Activated CD4-positive, alpha-beta T cell treated with anti-CD3 and anti-CD28 coated beads for 24 hours (primary cell): ENCODE data around the gene ZNF281.
"Not testable (repeated sequence)": the region's sequence is repeated elsewhere in the genome, so short reads cannot be mapped to it uniquely, and the experiment has no call there.

Experiments used
- DNase-seq, 2 donors: peaks; one replicate each; pipeline ENCODE4 v3.0.0-alpha.2; 2020; ENCODE audit warnings: low read depth in 2 of 2

Gene ZNF281, protein sequence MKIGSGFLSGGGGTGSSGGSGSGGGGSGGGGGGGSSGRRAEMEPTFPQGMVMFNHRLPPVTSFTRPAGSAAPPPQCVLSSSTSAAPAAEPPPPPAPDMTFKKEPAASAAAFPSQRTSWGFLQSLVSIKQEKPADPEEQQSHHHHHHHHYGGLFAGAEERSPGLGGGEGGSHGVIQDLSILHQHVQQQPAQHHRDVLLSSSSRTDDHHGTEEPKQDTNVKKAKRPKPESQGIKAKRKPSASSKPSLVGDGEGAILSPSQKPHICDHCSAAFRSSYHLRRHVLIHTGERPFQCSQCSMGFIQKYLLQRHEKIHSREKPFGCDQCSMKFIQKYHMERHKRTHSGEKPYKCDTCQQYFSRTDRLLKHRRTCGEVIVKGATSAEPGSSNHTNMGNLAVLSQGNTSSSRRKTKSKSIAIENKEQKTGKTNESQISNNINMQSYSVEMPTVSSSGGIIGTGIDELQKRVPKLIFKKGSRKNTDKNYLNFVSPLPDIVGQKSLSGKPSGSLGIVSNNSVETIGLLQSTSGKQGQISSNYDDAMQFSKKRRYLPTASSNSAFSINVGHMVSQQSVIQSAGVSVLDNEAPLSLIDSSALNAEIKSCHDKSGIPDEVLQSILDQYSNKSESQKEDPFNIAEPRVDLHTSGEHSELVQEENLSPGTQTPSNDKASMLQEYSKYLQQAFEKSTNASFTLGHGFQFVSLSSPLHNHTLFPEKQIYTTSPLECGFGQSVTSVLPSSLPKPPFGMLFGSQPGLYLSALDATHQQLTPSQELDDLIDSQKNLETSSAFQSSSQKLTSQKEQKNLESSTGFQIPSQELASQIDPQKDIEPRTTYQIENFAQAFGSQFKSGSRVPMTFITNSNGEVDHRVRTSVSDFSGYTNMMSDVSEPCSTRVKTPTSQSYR

DNA sequence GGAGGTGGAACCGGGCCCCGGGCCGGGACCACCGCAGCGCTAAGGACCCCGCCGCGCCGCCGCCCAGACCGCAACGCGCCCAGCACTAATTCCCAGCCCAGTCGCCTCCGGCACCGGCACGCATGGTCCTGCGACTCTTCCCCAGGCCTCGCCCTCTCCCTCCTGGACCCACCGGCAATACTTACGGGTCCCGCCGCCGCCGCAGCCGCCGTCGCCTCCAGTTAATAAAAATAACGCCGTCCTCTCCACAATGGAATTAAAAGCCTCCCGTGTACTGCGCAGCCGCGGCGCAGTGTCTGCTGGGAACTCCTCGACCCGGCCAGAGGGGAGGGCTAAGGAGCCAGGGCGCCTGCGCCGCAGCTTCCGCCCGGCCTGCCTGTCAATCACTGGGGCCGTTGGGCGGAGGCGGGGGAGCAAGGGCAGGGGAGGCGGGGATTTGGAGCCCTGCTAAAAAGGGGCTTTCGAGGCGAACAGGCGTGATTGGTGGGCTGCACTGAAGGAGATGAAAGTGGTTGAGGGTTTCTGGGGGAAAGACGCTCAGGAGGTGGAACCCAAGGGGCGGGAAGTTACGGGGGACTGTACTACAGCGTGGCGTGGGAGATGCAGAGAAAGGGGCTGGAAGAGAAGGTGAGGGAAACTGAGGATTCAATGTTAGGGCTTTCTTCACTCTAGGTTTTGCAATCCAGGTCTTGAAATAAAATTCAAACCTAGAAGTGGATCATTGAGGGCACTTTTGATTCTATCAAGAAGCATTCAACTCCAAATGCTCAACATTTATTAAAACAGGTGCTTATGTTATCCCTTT is at the start of gene ZNF281:
Gene ZNF281 (minus strand): TSS at position 276 of the 805 bp plus-strand sequence. CDS start 331 bp downstream, outside the sequence.
- peak; percentile 87 to 89 for DNase-seq

DNA sequence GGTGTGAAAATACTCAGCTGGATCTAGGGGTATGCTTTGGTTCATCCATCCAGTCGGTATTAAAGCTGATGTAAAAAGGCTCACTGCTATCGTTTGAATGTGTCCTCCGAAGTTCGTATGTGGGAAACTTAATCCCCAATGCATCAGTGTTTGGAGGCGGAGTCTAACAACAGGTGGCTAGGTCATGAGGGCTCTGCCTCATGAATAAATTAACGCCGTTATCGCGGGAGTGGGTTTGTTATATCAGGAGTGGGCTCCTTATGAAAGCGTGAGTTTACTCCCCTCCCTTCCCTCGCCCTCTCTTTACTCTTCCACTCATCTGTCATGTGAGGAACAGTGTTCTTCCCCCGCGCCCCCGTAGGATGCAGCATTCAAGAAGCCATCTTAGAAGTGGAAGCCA is 48.9 kb upstream of the ZNF281 start:
- DNase-seq = no peak

DNA sequence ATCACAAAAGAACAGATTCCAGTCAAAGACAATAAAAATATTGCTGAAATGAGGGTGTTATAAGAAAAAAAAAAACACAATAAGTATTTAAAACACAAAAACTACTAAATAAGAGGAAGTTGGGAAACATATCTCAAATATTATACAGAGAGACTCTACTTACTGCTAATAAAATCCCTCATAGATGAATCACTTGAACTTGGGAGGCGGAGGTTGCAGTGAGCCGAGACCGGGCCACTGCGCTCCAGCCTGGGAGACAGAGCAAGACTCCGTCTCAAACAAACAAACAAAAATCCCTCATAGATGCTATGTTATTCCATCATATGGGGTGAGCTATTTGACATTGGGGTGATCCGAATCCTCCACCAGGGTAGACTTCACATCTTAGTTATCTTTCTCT is 48.0 kb upstream of the ZNF281 start:
- DNase-seq = no peak

DNA sequence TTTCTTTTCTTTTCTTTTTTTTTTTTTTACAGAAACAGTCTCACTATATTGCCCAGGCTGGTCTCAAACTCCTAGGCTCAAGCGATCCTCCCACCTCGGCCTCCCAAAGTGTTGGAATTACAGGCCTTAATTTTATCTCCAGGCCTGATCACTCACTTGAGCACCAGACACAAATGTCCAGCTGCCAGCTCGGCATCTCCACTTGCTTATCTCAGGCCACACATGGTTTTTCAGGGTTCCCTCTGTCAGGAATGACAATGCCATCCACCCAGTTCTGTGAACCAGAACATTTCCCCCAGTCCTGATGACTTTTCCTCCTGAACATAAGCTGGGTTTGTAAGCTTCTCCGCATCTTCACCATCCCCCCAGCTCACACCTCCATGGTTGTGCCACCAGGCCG is 44.6 kb upstream of the ZNF281 start:
- no peak for DNase-seq

DNA sequence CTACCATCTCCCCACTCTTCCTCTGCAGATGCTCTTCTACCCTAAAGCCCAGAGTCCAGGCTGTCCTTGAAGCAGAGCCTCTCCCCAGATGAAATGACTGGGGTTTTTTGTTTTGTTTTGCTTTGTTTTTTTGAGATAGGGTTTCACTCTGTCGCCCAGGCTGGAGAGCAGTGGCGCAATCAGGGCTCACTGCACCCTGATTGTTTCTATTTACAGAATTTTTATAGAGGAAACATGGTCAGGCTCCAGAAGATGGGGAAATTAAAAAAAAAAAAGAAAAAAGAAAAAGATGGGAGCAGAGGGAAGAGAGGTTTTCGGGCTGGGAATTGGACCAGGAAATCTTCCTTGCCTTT is 43.7 kb upstream of the ZNF281 start:
- no peak for DNase-seq

DNA sequence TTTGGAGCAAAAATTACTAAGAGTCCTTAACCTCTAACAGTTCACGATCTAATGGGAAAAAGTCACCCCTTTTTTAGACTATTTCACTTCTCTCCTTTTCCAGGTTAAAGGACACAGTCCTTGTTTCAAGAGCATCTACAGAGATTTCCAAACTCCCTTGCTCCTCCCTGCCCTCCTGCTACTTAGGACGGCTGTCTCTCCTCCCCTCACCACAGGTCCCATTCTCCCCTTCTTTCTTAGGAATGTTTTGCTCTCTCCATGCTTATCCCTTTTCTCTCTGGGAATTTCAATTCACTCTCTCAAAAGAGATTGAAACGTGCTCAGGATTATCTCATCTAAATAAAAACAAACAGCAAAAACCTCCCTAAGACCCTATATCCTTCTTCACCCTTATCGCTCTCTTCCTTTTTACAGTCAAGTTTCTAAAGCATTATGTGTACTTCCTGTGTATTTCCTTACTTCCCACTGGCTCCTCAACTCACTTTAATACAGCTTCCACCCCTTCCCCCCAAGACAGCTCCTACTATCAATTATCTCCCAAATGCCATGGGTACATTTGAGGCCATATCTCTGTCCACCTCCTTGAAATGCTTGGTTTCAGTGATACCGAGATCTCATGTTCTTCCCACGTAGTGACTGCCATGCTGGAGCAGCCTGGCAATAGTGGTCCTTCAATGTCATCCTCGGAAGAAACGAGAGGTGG is 43.2 kb upstream of the ZNF281 start:
- no peak for DNase-seq

DNA sequence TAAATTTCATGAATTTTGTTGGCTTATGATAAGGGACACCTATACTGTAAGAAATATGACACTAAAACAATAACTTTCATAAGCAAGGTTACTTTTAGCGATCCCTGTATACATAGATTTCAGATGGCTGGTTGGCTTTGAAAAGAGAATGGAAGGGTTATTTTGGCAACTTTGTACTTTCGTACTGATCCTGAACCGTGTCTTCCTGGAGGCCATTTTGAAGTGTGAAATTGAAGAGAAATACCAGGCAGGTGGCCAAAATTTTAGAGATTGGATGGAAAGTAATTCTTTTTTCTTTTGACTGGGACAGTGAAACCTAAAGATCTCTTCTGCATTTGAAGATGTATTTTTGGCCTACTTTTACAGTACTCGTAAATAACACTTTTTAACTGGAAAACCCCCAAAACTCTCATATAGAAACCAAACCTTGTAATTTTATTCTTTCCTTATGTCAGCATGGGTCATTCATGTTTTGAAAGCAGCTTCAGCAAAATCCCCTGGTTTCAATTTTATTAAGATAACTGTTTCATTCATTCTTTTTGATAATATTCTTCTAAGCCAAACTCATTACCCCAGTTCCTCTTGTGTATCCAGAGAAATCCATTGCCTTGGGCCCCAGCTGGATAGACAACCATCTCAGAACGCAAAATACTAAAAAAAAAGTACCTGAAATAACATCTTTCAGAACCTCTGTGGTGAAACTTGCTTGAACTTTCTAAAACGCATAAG is 38.4 kb upstream of the ZNF281 start:
- no peak for DNase-seq

DNA sequence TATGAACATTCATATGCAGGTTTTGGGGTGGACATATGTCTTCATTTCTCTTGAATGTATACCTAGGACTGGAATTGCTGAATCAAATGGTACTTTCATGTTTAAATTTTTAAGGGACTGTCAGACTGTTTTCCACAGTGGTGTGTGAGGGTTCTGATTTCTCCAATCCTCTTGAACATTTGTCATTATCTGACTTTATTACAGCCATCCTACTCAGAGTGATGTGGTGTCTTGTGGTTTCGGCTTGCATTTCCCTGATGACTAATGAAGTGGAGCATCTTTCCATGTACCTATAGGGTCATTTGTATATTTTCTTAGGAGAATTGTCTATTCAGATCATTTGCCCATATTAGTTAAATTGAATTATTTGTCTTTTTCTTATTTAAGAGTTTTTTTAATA is 35.4 kb upstream of the ZNF281 start:
- DNase-seq = no peak

DNA sequence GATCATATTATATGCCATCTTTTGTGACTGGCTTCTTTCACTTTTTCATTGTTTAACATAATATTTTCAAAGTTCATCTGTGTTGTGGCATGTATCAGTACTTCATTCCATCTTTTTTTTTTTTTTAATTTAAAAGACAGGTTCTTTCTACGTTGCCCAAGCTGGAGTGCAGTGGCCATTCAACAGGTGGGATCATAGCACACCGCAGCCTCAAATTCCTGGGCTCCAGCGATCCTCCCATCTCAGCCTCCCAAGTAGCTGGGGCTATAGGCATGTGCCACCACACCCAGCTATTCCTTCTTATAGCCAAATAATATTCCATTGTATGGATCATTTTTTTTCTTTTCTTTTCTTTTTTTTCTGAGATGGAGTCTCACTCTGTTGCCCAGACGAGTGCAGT is 34.6 kb upstream of the ZNF281 start:
- DNase-seq = no peak

DNA sequence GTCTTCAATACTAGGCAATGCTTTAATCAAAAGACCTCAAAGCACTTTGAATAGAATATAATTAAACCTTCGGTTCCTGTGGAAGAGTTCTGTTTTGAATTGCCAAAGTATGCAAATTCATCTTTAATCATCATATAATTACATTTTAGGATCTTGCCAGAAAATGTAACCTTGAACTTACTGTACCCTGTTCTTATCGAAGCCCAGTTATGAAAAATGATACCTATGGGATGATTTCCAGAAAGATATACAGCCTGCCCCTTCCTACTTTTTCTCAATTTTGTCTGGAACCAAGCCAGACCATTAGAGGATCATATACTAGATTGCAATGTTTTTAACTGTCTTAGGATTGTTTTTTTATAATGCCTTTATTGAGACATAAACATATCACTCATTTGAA is 34.0 kb upstream of the ZNF281 start:
- DNase-seq = no peak

DNA sequence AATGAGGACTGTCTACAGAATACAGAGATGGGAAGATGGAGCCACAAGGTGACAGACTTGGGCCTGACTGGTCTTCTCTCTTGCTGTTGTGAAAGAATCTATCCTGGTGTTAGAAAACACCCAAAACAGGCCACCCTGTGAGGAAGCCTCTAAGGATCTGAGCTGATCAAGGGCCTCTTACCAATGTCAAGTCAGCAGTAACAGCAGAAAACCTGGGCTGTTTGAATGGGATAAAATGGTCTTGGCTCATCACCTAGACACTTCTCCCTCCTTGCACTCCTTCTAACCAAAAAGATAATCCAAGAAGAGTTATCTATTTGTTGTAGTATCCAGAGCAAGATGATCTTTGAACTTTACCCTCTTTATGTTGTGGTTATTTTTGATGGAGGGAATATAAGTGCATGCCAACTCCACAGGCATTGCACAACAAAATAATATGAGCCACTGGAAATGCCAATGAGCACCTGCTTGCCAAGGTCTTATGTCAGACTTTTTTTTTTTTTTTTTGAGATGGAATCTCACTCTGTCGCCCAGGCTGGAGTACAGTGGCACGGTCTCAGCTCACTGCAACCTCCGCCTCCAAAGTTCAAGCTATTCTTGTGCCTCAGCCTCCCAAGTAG is 32.8 kb upstream of the ZNF281 start:
- no peak for DNase-seq

DNA sequence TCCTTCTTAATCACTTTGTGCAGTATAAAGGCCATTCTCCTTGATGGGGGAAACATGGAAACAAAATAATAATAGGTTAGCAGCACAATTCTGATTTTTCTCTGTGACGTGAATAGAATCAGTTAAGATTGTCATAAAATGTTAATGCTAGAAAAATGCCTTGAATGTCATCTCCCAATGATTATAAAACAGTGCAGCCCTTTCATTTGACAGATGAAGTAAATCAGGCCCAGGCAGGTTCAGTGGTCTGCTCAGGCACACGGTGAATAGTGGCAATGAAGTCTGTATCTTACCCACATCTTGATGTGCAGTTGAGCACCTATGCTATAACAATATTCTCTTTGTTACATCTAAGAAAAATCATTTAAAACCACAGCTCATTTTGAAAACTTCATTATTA is 32.2 kb upstream of the ZNF281 start:
- no peak for DNase-seq

DNA sequence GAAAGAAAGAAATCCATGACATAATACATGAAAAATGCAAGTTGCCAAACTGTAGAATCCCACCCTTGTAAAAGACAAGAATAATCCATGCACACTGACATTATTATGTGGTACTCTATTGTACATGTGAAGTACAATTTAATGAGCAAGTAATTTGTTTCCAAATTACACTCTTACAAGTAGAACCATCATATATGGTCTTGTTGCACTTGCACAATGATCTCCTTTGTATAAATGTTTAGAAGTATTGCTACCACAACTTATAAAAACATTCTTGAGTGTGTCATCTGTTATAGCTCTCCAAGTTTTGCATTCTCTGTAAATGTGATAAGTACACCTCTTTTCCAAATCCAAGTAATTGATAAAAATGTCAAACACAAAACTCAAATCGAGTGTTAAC is 29.1 kb upstream of the ZNF281 start:
- no peak for DNase-seq

DNA sequence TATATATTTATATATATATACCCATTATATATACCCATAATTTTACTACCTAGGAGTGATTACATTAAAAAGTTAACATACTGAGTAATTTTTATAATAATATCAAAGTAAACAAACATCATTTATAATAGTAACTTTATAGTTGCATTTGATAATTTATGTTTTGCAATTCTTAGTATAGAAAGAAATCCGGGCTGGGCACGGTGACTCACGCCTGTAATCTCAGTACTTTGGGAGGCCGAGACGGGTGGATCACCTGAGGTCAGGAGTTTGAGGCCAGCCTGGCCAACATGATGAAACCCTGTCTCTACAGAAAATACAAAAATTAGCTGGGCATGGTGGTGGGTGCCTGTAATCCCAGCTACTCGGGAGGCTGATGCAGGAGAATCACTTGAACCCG is 28.6 kb upstream of the ZNF281 start:
- DNase-seq = not testable (repeated sequence)

DNA sequence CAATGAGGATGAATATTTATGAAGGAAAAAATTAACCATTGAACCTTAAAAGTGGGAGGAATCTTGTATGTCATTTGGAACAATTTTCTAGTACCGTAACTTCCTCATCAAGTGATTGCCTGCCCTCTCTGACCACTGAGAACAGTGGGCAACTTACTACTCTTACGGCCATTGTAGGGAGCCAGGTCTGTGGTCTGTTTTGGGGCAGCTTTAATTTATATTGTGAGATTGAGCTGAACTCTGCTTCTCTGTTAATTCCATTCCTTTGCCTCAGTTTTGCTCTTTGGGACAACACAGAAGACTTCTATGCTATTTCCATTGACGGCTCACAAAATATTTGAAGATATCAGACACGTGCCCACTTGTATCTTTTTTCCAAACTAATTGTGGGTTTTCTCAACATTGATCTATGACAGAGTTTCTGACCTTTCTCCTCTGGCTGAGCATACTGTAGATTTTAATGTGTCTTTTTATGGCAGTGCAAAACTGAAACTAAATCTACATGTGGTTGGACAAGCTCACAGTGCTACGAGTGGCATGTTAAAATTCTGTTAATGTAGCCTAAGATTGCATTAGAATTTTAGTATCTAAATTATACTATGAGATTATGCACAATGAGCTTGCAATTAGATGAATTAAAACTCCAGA is 27.8 kb upstream of the ZNF281 start:
- no peak for DNase-seq

DNA sequence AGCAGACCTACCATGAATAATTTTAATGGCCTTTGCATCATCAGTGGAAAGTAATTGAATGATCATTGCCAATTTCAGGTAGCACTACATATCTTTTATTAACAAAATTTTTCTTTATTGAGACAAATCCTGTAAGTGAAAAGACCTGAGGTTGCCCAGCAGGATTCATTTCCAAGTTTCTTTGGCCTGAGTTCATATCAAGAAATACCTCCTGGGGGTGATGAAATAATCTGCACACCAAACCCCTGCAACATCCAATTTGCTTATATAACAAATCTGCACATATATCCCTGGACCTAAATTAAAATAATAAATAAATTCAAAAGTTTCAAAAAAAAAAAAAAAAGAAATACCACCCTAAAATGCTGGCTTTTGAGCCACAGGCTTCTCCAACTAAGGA is 27.3 kb upstream of the ZNF281 start:
- no peak for DNase-seq

DNA sequence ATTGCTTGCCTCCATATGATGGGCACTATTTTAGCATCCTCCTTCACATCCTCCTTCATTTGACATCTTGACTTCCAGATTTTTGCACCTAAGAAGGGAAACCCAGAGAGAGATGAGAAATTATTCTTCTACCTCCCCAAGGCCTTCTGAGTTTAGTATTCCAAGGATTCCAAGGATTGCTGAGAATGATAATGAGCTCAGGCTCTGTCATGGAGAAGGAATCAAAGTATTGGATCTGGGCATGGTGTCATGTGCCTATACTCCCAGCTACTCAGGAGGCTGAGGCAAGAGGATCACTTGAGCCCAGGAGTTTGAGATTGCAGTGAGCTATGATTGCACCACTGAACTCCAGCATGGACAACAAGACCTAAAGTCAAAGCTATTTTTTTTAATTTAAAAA is 26.6 kb upstream of the ZNF281 start:
- no peak for DNase-seq

DNA sequence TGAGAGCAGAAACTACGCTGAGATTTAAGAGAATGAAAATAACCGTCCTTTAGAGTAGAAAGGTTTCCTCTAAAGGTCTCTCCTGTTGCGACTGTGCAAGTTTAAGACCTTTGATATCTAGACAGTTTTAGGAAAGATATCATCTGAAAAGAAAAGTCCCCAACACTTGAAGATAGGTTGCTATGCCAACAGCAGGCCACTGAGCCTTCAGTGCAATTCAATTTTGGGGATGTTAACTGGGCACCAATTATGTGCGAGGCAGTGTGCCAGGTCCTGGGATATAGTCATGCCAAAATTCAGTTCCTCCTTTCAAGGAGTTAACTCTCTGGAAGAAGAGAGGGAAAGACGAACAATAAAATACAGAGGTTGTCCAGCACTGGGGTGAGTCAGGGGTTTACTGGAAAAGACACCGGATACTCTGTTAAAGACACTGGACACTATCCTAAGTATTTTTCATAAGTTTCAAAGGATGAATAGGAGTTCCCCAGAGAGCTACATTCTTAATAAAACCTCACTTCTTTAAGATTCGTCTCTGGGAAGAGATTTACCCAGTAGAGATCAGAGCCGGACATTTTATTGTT is 25.5 kb upstream of the ZNF281 start:
- no peak for DNase-seq

DNA sequence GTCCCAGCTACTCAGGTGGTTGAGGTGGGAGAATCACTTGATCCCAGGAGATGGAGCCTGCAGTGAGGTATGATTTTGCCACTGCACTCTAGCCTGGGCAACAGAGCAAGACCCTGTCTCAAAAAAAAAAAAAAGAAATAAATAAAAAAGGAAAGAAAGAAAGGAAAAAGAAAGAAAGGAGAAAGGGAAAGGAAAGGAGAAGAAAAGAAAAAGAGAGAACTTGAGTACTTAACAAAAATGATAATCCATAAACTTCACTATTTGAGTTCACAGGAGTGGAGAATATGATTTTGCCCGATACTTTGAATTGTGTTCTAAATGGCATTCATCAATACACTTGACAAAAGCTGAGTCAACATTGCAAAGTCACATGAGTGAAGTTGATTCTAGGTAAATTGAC is 23.8 kb upstream of the ZNF281 start:
- DNase-seq = no peak

DNA sequence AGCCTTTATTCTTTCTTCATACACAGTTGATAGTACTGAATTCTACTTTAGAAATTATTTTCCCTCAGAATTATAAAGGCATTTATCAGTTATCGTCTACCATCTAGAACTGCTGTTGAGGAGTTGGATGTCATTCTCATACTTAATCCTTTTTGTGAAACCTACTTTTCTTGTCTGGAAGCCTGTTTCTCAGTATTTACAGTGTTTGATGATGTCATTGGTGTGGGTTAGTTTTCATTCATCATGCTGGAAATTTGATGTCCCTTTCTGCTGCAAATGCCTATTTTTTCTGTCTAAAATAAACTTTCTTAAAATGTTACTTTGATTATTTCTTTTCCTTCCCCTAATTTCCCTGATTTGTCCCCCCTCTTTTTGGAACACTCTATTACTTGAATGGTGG is 22.8 kb upstream of the ZNF281 start:
- no peak for DNase-seq
